ENCODE results near the gene MCTP1.

GRCh38 chr5:94841598-94842322, 443.1 kb downstream of the MCTP1 start:
- no peak for TF ChIP-seq CSRNP3 (CRISPR knock-in tag; IDR thresholded peaks at IDR 0.05)
- TF ChIP-seq ZNF8 (CRISPR knock-in tag; IDR thresholded peaks at IDR 0.05) = no peak
- no peak for TF ChIP-seq ARNTL (CRISPR knock-in tag; IDR thresholded peaks at IDR 0.05; ENCODE audit: borderline replicate concordance, low read depth)
- no peak for TF ChIP-seq RARB (CRISPR knock-in tag; IDR thresholded peaks at IDR 0.05)
- TF ChIP-seq POU6F1 (CRISPR knock-in tag; IDR thresholded peaks at IDR 0.05; ENCODE audit: borderline replicate concordance, low read depth) = no peak
- TF ChIP-seq CSDC2 (CRISPR knock-in tag; IDR thresholded peaks at IDR 0.05) = no peak

Measured in SK-N-SH treated with all-trans-retinoic acid at 6 μM for 48 hours (cell line).